GM12878 (cell line): ENCODE results near the gene FOXD1. TPM values are rescaled to one million over a fixed set of nuclear protein-coding genes. Genes with fewer than 3 reads are reported as not detected.

Experiments
- ATAC-seq: fragments of 200-7000 bp; cut with Tn5 transposase; 3 replicates; pipeline ENCODE4 v1.9.1; 2020; ENCODE audit warnings: mild to moderate bottlenecking, moderate library complexity
- BruUV-seq: library from RNA; stranded (reverse); fragments of 400-500 nt; replicated peaks from 2 replicates; lab custom pipeline; 2021; lab: Mats Ljungman, UMichigan
- CTCF ChIA-PET: fragments of 300-600 bp; sonication (Branson Sonifier 250); formaldehyde crosslinking; extraction: SDS; loops from one replicate; lab custom pipeline; 2021; ENCODE audit warnings: inconsistent platforms; lab: Yijun Ruan, JAX
- POLR2A ChIA-PET: fragments of 350-600 bp; formaldehyde crosslinking; extraction: SDS; loops from one replicate; lab custom pipeline; 2021; ENCODE audit warnings: inconsistent platforms; lab: Charles Lee
- RAD21 ChIA-PET: fragments of 300-600 bp; sonication (Branson Sonifier 250); formaldehyde crosslinking; loops from one replicate; lab custom pipeline; 2023; ENCODE audit warnings: antibody characterized with exemption; ENCODE audit not compliant: unreplicated experiment; lab: Charles Lee
- SMC1A ChIA-PET: fragments of 300-600 bp; sonication (Branson Sonifier 250); formaldehyde crosslinking; loops from one replicate; lab custom pipeline; 2023; ENCODE audit not compliant: unreplicated experiment, uncharacterized antibody; lab: Charles Lee
- DNase-seq: peaks from one replicate; pipeline ENCODE4 v3.0.0-alpha.2; 2011; ENCODE audit warnings: low read depth, low spot score
- FAIRE-seq: peaks from 3 replicates; lab custom pipeline; 2011; peaks lifted over from hg19 to GRCh38; lab: Jason Lieb, UNC
- H2AFZ ChIP-seq: 2 replicates; pipeline ENCODE4 v1.6.0; 2011; ENCODE audit warnings: low read depth, low read length, control low read depth; ENCODE audit not compliant: control insufficient read depth
- H3K27ac ChIP-seq: 2 replicates; pipeline ENCODE4 v1.5.1; 2011; ENCODE audit warnings: control low read depth; ENCODE audit not compliant: control insufficient read depth, insufficient read depth
- H3K27me3 ChIP-seq, 2 experiments: replicated peaks in 1 of 2; 2 replicates each; pipeline versions ENCODE4 v1.6.0 to v1.6.1; 2011; ENCODE audit warnings: low read length in 1 of 2; ENCODE audit not compliant: control insufficient read depth in 2 of 2, insufficient read depth in 2 of 2
- H3K36me3 ChIP-seq, 2 experiments: 2 replicates each; pipeline ENCODE4 v1.5.1; 2011; ENCODE audit warnings: low read length in 1 of 2; ENCODE audit not compliant: control insufficient read depth in 2 of 2, insufficient read depth in 2 of 2
- H3K4me1 ChIP-seq: 2 replicates; pipeline ENCODE4 v1.6.1; 2011; ENCODE audit warnings: mild to moderate bottlenecking, low read length, moderate library complexity, mixed read lengths; ENCODE audit not compliant: control insufficient read depth, insufficient read depth
- H3K4me2 ChIP-seq: 2 replicates; pipeline ENCODE4 v1.6.0; 2011; ENCODE audit warnings: control low read depth; ENCODE audit not compliant: control insufficient read depth, insufficient read depth
- H3K4me3 ChIP-seq: fragments of 200-600 bp; sonication (generic); 2 replicates; pipeline ENCODE4 v1.5.1; 2016
- H3K79me2 ChIP-seq: 2 replicates; pipeline ENCODE4 v1.6.0; 2011; ENCODE audit warnings: low read length; ENCODE audit not compliant: control insufficient read depth, insufficient read depth
- H3K9ac ChIP-seq: 2 replicates; pipeline ENCODE4 v1.8.0; 2011; ENCODE audit warnings: low read length, control low read depth, mixed read lengths; ENCODE audit not compliant: control insufficient read depth, insufficient read depth
- H3K9me3 ChIP-seq: replicated peaks from 3 replicates; pipeline ENCODE4 v1.5.1; 2011; ENCODE audit warnings: mild to moderate bottlenecking, low read length; ENCODE audit not compliant: control insufficient read depth, insufficient read depth
- H4K20me1 ChIP-seq: 2 replicates; pipeline ENCODE4 v1.6.0; 2011; ENCODE audit not compliant: control insufficient read depth, insufficient read depth
- ASH2L ChIP-seq: fragments of 300-600, 200-600 bp; sonication (generic); IDR thresholded peaks from 2 replicates; pipeline ENCODE4 v1.6.1; 2017; ENCODE audit warnings: low read depth, mild to moderate bottlenecking, borderline replicate concordance
- CHD2 ChIP-seq: IDR thresholded peaks from 2 replicates; pipeline ENCODE4 v1.6.1; 2011; ENCODE audit warnings: low read depth, low read length, improper control_type of control experiment, borderline replicate concordance
- EGR1 ChIP-seq, 2 experiments: IDR thresholded peaks; 1 replicate in 1 of 2; 2 replicates in 1 of 2; pipeline ENCODE4 v1.6.1; 2011 to 2012; ENCODE audit warnings: low read depth in 2 of 2, low read length in 2 of 2, borderline replicate concordance in 1 of 2, mild to moderate bottlenecking in 1 of 2, moderate library complexity in 1 of 2
- HDAC6 ChIP-seq: fragments of 200-600 bp; sonication (generic); IDR thresholded peaks from one replicate; pipeline ENCODE4 v1.8.0; 2017; ENCODE audit warnings: antibody characterized with exemption; ENCODE audit not compliant: unreplicated experiment
- JUNB ChIP-seq: IDR thresholded peaks from 2 replicates; pipeline ENCODE4 v1.6.1; 2016; ENCODE audit warnings: antibody characterized with exemption, mild to moderate bottlenecking
- MXI1 ChIP-seq: fragments of 150-350 bp; IDR thresholded peaks from 2 replicates; pipeline ENCODE4 v1.6.1; 2011; ENCODE audit warnings: low read depth, mild to moderate bottlenecking, inconsistent platforms, low read length, improper control_type of control experiment
- PAX8 ChIP-seq: fragments of 450-650 bp; IDR thresholded peaks from 2 replicates; pipeline ENCODE4 v1.6.1; 2017; ENCODE audit warnings: mild to moderate bottlenecking, moderate library complexity
- RBBP5 ChIP-seq: fragments of 200-600 bp; sonication (generic); conservative IDR thresholded peaks from 2 replicates; pipeline ENCODE4 v1.6.1; 2016
- RELB ChIP-seq: fragments of 450-650 bp; IDR thresholded peaks from 2 replicates; pipeline ENCODE4 v1.6.1; 2017; ENCODE audit warnings: low read depth, mild to moderate bottlenecking, moderate library complexity
- SIN3A ChIP-seq: IDR thresholded peaks from 2 replicates; pipeline ENCODE4 v1.6.1; 2012; ENCODE audit warnings: low read depth, low read length, improper control_type of control experiment
- SMAD5 ChIP-seq: IDR thresholded peaks from 2 replicates; pipeline ENCODE4 v1.6.1; 2016; ENCODE audit warnings: antibody characterized with exemption, low read depth
- SUZ12 ChIP-seq: fragments of 200-600 bp; sonication (generic); IDR thresholded peaks from one replicate; pipeline ENCODE4 v1.6.1; 2018; ENCODE audit warnings: antibody characterized with exemption, mild to moderate bottlenecking; ENCODE audit not compliant: unreplicated experiment
- ZZZ3 ChIP-seq: IDR thresholded peaks from 2 replicates; pipeline ENCODE4 v1.6.1; 2011; ENCODE audit warnings: low read depth; ENCODE audit not compliant: control insufficient read depth, insufficient read length
- WGBS: methylation state at CpG from one replicate; pipeline ENCODE4 v1.1.6; 2016; ENCODE audit warnings: low lambda C conversion rate; ENCODE audit not compliant: insufficient replicate concordance, insufficient coverage; ENCODE audit errors: missing lambda C conversion rate; 5-methylcytosine and 5-hydroxymethylcytosine counted together
- in situ Hi-C: fragments of 300-500 bp; cut with MboI; formaldehyde crosslinking; loops from 9 replicates; pipeline ENCODE4 v1.14.3; 2018; ENCODE audit warnings: mixed read lengths
- intact Hi-C: fragments of 100-400 bp; cut with micrococcal nuclease; formaldehyde crosslinking; loops from one replicate; pipeline ENCODE4 v1.14.2; 2022; ENCODE audit not compliant: unreplicated experiment
- polyA plus RNA-seq, 11 experiments: library from polyadenylated mRNA; depleted of rRNA in 4 of 11; unstranded in 6 of 11; stranded (reverse) in 5 of 11; fragments of >200 nt; fragmentation: Nextera tagmentation in 4 of 11; fragmentation: Illumina TruSeq in 1 of 11; extraction: Ambion mirVana in 4 of 11; extraction: Trizol in 1 of 11; gene quantifications; 1 replicate in 1 of 11; 2 replicates in 10 of 11; pipeline versions ENCODE4 v1.2.1 to v1.2.3, GENCODE V29; 2011 to 2016; ENCODE audit warnings: inconsistent platforms in 2 of 11, missing spikeins in 2 of 11, low read depth in 1 of 11
- total RNA-seq, 4 experiments: library from RNA; depleted of rRNA in 3 of 4; stranded (reverse); fragments of >200 nt in 3 of 4; fragmentation: Illumina TruSeq in 1 of 4; extraction: Trizol in 1 of 4; gene quantifications; 2 replicates each; pipeline versions ENCODE4 v1.2.1 to v1.2.3, GENCODE V29; 2013 to 2021
- TF ChIP-seq, protein P1 (sequence below): IDR thresholded peaks from 2 replicates; pipeline ENCODE4 v1.6.1; 2012; ENCODE audit warnings: mild to moderate bottlenecking, low read depth, low read length

FOXD1 gene
- total and polyA plus RNA-seq, 10 of the 15 experiments (the other 5 are each of a cell fraction or from before 2014, with no cell fraction given), result not detected

GRCh38 chr5:73488806-73489205 is 40.2 kb upstream of the FOXD1 start:
- Histone ChIP-seq H3K36me3 (no peaks in the 10 kb centered on the region), H4K20me1 (no peaks in the 10 kb centered on the region), H3K4me2 (no peak overlapping the region), H3K9me3 (no peaks in the 10 kb centered on the region), H3K79me2 (no peaks in the 10 kb centered on the region), H3K4me3 (no peak overlapping the region), H3K4me1 (no peaks in the 10 kb centered on the region), H3K27me3 (peaks cover 0 to 7% of the 10 kb centered on the region in 2 experiments; a peak in 2 of 4 replicates), H3K27ac (no peak overlapping the region), H3K9ac (no peak overlapping the region), H2AFZ (no peak overlapping the region)
- SMC1A ChIA-PET, result no interaction called here
- POLR2A ChIA-PET, result no interaction called here
- DNase-seq (no peak), FAIRE-seq (no peak), ATAC-seq (no peak)
- no TSS peak for BruUV-seq
- intact Hi-C loops (no loop called here), in situ Hi-C loops (no loop called here)
- WGBS, result 48% methylated on average over 3 of the region's 3 CpGs
- RAD21 ChIA-PET, result no interaction called here
- no peak for TF ChIP-seq MXI1
- TF ChIP-seq HDAC6, result no peak
- TF ChIP-seq JUNB, result no peak
- no peak for TF ChIP-seq SMAD5
- TF ChIP-seq SUZ12, result no peak
- CTCF ChIA-PET, result interaction anchor here (1.2 kb wide), 1 partner anchor 8 kb away, joined by 3 read pairs; no protein-coding TSS in a partner anchor

DNA sequence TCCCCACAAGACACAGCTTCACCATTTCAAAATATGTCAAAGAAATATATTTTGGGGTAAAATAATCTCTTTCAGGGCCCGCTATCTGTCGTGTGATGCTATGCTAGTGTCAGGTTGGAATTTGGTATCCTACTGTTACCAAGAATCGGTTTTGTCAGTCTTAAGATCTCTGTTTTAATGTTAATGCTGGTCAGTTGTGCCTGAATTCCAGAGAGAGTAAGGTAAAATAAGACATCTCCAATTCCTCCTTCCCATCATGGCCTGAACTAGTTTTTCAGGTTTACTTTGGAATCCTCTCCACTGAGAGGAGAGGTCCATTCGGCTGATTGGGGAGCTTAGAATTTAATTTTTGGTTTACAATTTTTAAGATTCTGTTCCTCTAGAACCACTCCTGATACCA is 39.2 kb upstream of the FOXD1 start:
- H3K9ac ChIP-seq, result no peak overlapping the region
- no peak overlapping the region for H3K27ac ChIP-seq
- CTCF ChIA-PET, result interaction anchor here (1.2 kb wide), 1 partner anchor 9 kb away, joined by 3 read pairs; no protein-coding TSS in a partner anchor
- H3K79me2 ChIP-seq, result no peaks in the 10 kb centered on the region
- no peak overlapping the region for H3K4me3 ChIP-seq
- DNase-seq, result no peak
- BruUV-seq, result no TSS peak
- no peaks in the 10 kb centered on the region for H3K9me3 ChIP-seq
- POLR2A ChIA-PET, result interaction anchor here (0.5 kb wide), 1 partner anchor 14 kb away, joined by 3 read pairs; no protein-coding TSS in a partner anchor
- H2AFZ ChIP-seq, result no peak overlapping the region
- H3K4me2 ChIP-seq, result no peak overlapping the region
- in situ Hi-C loops, result no loop called here
- H3K27me3 ChIP-seq, result peaks cover 0 to 4% of the 10 kb centered on the region in 2 experiments; a peak in 2 of 4 replicates
- no peaks in the 10 kb centered on the region for H3K36me3 ChIP-seq
- SMC1A ChIA-PET, result interaction anchor here (1.1 kb wide), 1 partner anchor 312 kb away, joined by 3 read pairs; no protein-coding TSS in a partner anchor
- ATAC-seq, result no peak
- intact Hi-C loops, result no loop called here
- no peak for FAIRE-seq
- 57% methylated on average over 4 of the region's 4 CpGs for WGBS
- no peaks in the 10 kb centered on the region for H4K20me1 ChIP-seq
- no peaks in the 10 kb centered on the region for H3K4me1 ChIP-seq
- RAD21 ChIA-PET, result no interaction called here
- no peak for TF ChIP-seq CHD2
- no peak for TF ChIP-seq SIN3A
- no peak for TF ChIP-seq ASH2L
- no peak for TF ChIP-seq EGR1 (IDR thresholded peaks at IDR 0.05; ENCODE audit: borderline replicate concordance in 1 of 2, low read depth in 2 of 2, low read length in 2 of 2)
- no peak for TF ChIP-seq PAX8
- TF ChIP-seq RELB, result no peak
- TF ChIP-seq ZZZ3, result no peak
- TF ChIP-seq RBBP5, result no peak
- TF ChIP-seq, protein P1, sequence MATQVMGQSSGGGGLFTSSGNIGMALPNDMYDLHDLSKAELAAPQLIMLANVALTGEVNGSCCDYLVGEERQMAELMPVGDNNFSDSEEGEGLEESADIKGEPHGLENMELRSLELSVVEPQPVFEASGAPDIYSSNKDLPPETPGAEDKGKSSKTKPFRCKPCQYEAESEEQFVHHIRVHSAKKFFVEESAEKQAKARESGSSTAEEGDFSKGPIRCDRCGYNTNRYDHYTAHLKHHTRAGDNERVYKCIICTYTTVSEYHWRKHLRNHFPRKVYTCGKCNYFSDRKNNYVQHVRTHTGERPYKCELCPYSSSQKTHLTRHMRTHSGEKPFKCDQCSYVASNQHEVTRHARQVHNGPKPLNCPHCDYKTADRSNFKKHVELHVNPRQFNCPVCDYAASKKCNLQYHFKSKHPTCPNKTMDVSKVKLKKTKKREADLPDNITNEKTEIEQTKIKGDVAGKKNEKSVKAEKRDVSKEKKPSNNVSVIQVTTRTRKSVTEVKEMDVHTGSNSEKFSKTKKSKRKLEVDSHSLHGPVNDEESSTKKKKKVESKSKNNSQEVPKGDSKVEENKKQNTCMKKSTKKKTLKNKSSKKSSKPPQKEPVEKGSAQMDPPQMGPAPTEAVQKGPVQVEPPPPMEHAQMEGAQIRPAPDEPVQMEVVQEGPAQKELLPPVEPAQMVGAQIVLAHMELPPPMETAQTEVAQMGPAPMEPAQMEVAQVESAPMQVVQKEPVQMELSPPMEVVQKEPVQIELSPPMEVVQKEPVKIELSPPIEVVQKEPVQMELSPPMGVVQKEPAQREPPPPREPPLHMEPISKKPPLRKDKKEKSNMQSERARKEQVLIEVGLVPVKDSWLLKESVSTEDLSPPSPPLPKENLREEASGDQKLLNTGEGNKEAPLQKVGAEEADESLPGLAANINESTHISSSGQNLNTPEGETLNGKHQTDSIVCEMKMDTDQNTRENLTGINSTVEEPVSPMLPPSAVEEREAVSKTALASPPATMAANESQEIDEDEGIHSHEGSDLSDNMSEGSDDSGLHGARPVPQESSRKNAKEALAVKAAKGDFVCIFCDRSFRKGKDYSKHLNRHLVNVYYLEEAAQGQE, result no peak
